LoVo (cell line): ENCODE data around the gene DDA1.

Source experiments
- DNase-seq: peaks from one replicate; pipeline ENCODE4 v3.0.0-alpha.2; 2016; ENCODE audit warnings: low spot score

DDA1 gene

GRCh38 chr19:17312189-17313113 lies 3.1 kb downstream of the DDA1 start:
- no peak for DNase-seq

GRCh38 chr19:17314007-17314593 lies 4.7 kb downstream of the DDA1 start:
- no peak for DNase-seq

- DNase-seq: no peak
These were observed 9.6 kb downstream of the DDA1 start for GRCh38 chr19:17318966-17319365.

GRCh38 chr19:17319473-17320238 lies 10.3 kb downstream of the DDA1 start:
- no peak for DNase-seq

DNA sequence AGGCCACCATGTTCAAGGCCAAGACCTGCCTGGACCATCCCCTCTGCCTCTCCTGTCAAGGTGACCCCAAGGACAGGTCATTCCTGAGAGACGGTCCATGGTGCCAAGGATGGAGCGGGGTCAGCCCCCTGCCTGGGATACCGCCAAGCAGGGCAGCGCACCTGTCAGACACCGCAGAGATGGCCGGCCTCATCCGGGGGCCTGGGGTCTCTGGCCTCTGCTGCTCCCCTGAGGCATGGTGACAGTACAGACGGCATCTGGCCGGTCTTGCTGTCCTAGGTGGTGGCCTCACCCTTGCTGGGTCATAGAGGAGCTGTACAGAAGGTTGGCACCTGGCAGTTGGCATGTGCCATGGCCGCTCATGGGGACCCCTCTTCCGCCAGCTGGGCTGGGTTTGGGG lies 11.1 kb downstream of the DDA1 start:
- no peak for DNase-seq

- no peak for DNase-seq
These were observed 12.5 kb downstream of the DDA1 start for GRCh38 chr19:17321655-17322489.

GRCh38 chr19:17322854-17323253 lies 13.5 kb downstream of the DDA1 start:
- DNase-seq: no peak

GRCh38 chr19:17323300-17323963 lies 14.1 kb downstream of the DDA1 start:
- DNase-seq: no peak

DNA sequence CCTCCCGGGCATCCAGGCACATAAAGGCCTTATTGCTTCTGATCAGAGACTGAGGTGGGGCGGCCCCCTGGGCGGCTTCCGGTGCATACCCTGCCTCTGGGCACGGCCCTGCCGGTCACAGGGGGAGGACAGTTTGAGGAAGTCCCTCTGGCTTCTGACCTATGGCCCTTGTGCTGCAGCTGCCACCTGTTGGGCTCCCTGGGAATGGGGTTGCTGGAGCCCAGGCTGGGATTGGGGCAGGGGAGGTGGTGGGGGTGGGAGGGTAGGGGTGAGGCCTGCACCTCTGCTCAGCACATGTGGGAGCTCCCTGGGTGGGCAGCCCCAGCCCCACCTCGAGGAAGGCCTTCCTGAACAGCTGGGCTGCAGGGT lies 14.6 kb downstream of the DDA1 start:
- DNase-seq: no peak

DNA sequence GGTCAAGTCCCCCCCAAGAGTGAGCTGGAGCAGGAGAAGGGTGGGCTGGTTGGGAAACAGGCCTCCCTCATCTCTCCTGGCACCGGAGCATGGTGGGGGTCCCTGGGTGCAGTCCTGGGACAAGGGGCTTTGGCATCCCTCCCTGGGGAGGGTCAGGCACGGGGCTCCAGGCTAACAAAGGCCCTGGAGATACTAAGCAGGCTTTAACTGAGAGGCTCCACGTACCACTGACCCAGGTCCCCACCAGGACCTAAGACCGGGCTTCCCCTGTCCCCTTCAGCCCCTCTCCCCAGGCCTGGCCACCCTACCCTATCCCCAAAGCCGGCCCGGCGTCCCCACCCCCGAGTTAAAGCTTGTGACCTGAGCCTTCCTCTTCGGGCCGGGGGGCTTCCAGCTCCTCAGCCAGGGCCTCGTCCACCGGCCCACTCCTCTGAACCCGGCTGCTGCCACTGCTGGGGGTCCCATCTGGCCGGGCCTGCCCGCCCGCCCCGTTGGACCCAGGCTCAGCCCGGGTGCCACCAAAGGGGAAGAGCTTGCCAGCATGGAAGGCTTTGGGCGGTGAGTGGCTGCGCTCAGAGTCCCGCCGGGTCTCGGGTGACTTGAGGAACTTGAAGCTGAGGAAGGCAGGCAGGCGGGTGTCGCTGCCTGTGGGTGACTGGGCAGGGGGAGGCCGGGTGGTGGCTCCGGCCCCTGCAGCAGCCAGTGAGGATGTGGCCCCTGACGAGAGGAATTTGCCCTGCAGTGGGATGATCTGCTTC lies 15.2 kb downstream of the DDA1 start:
- no peak for DNase-seq

GRCh38 chr19:17325133-17325532 lies 15.8 kb downstream of the DDA1 start:
- no peak for DNase-seq

DNA sequence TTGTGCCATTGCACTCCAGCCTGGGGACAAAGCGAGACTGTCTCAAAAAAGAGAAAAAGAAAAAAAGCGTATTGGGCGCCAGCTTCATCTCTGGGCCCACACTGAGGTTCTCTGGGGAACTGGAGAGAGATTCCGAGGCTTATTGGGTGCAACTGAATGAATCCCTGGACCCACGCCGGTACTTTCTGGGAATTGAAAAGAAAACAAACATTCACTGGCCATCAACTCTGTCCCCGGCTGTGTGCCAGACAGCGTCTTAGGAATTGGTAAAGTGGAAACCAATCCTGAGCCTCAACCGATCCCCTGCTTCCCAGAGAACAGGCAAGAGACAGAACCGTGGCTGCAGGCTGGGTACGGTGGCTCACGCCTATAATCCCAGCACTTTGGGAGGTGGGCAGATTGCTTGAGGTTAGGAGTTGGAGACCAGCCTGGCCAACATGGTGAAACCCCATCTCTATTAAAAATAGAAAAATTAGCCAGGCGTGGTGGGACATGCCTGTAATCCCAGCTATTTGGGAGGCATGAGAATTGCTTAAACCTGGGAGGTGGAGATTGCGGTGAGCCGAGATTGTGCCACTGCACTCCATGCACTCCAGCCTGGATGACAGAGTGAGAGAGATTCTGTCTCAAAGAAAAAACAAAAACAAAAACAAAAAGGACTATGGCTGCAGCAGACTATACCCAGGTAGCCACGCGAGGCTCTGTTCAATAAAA lies 16.7 kb downstream of the DDA1 start:
- DNase-seq: no peak

GRCh38 chr19:17326595-17326966 lies 17.2 kb downstream of the DDA1 start:
- DNase-seq: no peak

DNA sequence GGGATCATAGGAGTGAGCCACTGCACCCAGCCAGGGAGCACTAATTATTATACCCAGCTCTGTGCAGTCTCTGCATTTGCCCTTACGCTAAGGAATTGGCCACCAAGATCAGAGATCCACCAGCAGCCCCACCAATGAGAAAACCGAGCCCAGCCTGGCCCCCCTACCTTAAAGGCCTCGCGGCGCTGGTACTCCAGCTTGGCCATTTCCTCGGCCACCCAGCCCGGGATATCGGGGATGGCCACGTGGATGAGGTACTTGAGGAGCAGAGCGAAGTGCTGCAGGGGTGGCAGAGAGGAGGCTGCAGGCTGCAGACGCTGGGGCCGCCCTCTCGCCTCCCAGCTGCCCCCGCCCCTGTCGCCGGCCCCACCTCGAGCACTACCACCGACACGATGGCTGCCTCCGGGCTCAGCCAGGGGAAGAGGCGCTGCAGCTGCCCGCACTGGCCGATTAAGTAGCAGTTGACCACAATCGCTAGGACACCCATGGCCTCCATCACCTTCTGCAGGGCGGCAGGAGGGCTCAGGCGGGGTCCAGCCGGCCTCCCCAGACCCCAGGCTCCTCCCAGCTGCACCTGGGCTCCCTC lies 17.8 kb downstream of the DDA1 start:
- DNase-seq: no peak

DNA sequence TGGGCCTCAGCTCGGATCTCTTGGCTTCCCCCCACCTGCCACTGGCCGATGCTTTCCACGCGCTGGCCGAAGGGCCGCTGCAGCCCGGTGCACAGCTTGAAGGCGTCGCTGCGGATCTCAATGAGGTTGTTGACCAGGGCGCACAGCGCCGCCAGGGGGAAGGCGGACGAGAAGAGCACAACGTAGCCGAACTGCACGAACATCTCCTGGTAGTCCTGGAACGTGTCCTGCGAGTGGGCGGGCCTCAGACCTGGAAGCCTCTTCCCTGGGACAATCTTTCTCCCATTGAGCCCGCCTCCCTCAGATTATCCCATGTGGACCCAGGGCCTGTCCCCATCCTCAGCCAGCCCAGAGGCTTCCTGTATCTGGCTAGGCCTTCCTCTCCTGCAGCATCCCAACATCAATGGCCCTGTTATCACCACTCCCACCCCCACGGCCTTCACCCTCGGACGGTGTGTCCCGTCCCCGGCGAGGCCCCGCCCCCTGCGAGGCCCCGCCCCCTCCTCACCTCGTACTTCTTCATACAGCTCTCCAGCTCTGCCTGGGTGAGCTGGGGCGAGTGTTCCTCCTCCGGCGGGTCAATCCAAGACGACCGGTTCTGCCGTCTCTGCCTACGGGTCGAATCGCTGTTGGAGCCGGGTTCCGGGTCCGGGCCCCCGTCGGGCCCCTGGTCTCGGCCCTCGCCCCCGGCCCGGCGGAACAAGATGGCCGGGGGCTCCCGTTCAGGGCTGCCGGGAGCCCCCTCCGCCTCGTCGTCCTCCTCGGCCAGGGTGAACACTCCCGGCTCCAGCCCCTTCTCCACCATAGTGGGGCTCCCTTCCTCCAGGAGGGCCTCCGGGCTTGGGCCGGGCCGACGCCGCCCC lies 18.5 kb downstream of the DDA1 start:
- no peak for DNase-seq

DNA sequence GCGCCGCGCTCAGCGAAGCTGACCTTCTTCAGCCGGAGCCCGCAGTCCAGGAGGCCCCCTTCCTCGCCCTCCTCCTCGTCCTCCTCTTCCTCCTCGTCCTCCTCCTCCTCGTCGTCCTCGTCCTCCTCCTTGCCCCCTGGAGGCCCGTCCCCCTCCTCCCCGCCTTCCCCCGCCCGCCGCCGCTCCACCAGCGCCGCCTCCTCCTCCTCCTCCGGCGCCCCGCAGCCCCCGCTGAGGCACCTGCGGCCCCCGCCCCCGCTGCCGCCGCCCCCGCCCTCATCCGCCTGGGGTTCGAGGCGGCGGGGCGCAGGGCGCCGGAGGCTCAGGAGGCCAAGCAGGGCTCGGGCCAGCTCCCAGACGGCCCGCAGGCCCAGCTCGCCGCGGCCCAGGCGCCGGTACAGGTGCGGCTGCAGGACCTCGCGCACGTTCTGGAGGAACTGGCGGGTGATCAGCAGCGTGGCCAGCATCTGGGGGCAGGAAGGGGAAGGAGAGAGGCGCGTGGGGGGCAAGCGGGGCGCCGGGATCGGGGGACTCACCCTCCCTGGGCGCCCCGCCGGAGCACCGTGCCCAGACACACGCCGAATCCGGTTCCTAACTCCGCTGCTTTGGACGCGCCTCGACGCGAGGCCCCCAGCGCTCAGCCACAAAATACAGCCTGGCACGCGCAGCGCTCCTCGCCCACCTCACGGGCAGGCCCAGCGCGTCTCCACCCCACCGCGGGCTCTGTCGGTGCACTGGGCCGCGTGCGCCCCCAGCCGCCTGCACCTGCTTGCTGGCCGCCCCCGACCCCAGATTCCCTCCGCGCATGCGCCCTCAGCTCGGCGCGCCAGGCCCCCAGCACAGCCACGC lies 19.4 kb downstream of the DDA1 start:
- no peak for DNase-seq

GRCh38 chr19:17329366-17330261 lies 20.3 kb downstream of the DDA1 start:
- DNase-seq: no peak
